Measurements from ENCODE around the gene KSR2.

GRCh38 chr12:117878605-117879004, 90.2 kb downstream of the KSR2 start:
- TF ChIP-seq EZH2 (IDR thresholded peaks at IDR 0.05): no peak
- TF ChIP-seq, protein P1, sequence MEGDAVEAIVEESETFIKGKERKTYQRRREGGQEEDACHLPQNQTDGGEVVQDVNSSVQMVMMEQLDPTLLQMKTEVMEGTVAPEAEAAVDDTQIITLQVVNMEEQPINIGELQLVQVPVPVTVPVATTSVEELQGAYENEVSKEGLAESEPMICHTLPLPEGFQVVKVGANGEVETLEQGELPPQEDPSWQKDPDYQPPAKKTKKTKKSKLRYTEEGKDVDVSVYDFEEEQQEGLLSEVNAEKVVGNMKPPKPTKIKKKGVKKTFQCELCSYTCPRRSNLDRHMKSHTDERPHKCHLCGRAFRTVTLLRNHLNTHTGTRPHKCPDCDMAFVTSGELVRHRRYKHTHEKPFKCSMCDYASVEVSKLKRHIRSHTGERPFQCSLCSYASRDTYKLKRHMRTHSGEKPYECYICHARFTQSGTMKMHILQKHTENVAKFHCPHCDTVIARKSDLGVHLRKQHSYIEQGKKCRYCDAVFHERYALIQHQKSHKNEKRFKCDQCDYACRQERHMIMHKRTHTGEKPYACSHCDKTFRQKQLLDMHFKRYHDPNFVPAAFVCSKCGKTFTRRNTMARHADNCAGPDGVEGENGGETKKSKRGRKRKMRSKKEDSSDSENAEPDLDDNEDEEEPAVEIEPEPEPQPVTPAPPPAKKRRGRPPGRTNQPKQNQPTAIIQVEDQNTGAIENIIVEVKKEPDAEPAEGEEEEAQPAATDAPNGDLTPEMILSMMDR (IDR thresholded peaks at IDR 0.05): no peak
